ENCODE data around the gene SUCLG2. TPM values are rescaled to one million over a fixed set of nuclear protein-coding genes. Genes with fewer than 3 reads are reported as not detected.

Gene SUCLG2
- total and polyA plus RNA-seq, 2 of the 4 experiments (the other 2 are of a cell fraction): 26.8 to 34.6 TPM

DNA sequence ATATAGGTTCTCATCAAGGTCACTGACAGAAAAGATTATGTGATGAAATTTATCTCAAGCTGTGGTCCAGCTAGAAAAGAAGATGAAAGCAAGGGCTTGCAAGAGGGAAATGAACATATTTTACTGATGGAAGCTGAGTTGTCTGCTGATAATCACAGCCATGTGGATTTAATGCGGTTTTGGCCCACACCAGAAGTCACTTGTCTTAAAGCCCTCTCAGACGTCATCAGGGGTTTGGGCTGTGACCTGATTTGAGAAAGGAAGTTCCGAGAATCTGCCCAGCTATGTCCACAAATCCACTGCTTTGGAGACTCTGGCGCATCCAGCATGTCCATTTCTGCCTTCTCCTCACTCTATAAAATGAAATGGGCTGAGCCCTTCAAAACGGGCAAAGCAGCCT, 278.4 kb downstream of the SUCLG2 start:
- ATAC-seq (ENCODE audit: low read depth): no peak
- Histone ChIP-seq H4K8ac (ENCODE audit: low read depth in 2 of 2, low read length in 2 of 2) (no peak overlapping the region), H2AFZ (replicated peaks; ENCODE audit: low read length, poor library complexity) (no peak overlapping the region), H3K79me1 (ENCODE audit: low read depth in 1 of 2, low read length in 2 of 2) (no peaks in the 10 kb centered on the region), H4K91ac (ENCODE audit: insufficient read depth, low read depth, low read length) (no peak overlapping the region), H3K4me2 (ENCODE audit: low read depth, low read length) (no peak overlapping the region), H2BK5ac (ENCODE audit: low read depth, low read length, poor library complexity, severe bottlenecking) (no peak overlapping the region), H2AK5ac (ENCODE audit: low read depth, low read length) (no peak overlapping the region), H3K56ac (ENCODE audit: extremely low read depth, insufficient read depth, low read length) (no peak overlapping the region), H3K4me3 (ENCODE audit: insufficient read depth, low read depth, low read length) (no peak overlapping the region), H2AK9ac (replicated peaks; ENCODE audit: low read depth, low read length, poor library complexity) (no peak overlapping the region), H3K14ac (replicated peaks; ENCODE audit: low read depth, low read length) (no peak overlapping the region), H3K9me3 (ENCODE audit: control insufficient read depth, insufficient read depth, low read length) (no peaks in the 10 kb centered on the region), H4K20me1 (ENCODE audit: insufficient read depth, low read length) (no peaks in the 10 kb centered on the region), H4K5ac (ENCODE audit: low read depth, low read length) (no peak overlapping the region), H2BK20ac (ENCODE audit: low read depth, low read length) (no peak overlapping the region), H2BK120ac (ENCODE audit: low read depth, low read length) (no peak overlapping the region), H3K9me1 (ENCODE audit: insufficient read depth, low read length) (no peaks in the 10 kb centered on the region; the same call in 1 of the 2 replicates), H3K4ac (ENCODE audit: low read depth, low read length) (no peak overlapping the region), H3K4me1 (ENCODE audit: control insufficient read depth, insufficient read depth, low read length) (no peaks in the 10 kb centered on the region), H3K18ac (ENCODE audit: low read depth, low read length) (no peak overlapping the region), H3K27ac (ENCODE audit: insufficient read depth, low read length) (no peak overlapping the region), H3K36me3 (ENCODE audit: control insufficient read depth, insufficient read depth, low read length) (peaks cover 2% of the 10 kb centered on the region; the same call in 1 of the 2 replicates), H3K27me3 (ENCODE audit: control insufficient read depth, insufficient read depth, low read length) (no peaks in the 10 kb centered on the region), H2BK15ac (ENCODE audit: low read depth, low read length) (no peak overlapping the region), H3K23ac (ENCODE audit: low read depth, low read length) (no peak overlapping the region), H3K9ac (ENCODE audit: low read depth, low read length) (no peak overlapping the region)
- in situ Hi-C loops (cut with MboI; ENCODE audit: low sequenced_read_pairs) (no loop called here), dilution Hi-C loops (cut with HindIII; ENCODE audit: low sequenced_read_pairs, unreplicated experiment) (no loop called here), intact Hi-C loops (cut with micrococcal nuclease) (no loop called here)
- ChIA-PET CTCF (no interaction called here), POLR2A (ENCODE audit: unreplicated experiment) (no interaction called here)
- 40% methylated on average over 1 of the region's 5 CpGs; no CpG with 5 or more reads in 1 of the 2 experiments for WGBS, 2 experiments (ENCODE audit: extremely low coverage in 2 of 2, insufficient read length in 1 of 2)
- no TSS peak for BruUV-seq (replicated peaks)
- TF ChIP-seq CEBPB (IDR thresholded peaks at IDR 0.05; ENCODE audit: low read depth, low read length) (no peak), FOS (IDR thresholded peaks at IDR 0.05; ENCODE audit: low read depth, low read length) (no peak), NFE2L2 (IDR thresholded peaks at IDR 0.05; ENCODE audit: low read depth, low read length) (no peak), SMC3 (IDR thresholded peaks at IDR 0.05; ENCODE audit: low read depth, low read length) (no peak), POLR2A (IDR thresholded peaks at IDR 0.05; ENCODE audit: low read depth, low read length) (no peak), MXI1 (IDR thresholded peaks at IDR 0.05; ENCODE audit: borderline replicate concordance, low read depth, low read length) (no peak), CHD1 (IDR thresholded peaks at IDR 0.05; ENCODE audit: low read depth, low read length) (no peak), RAD21 (IDR thresholded peaks at IDR 0.05; ENCODE audit: low read length) (no peak), MAZ (IDR thresholded peaks at IDR 0.05; ENCODE audit: borderline replicate concordance, low read depth, low read length) (no peak), BHLHE40 (IDR thresholded peaks at IDR 0.05; ENCODE audit: low read depth, low read length) (no peak), MAFK (IDR thresholded peaks at IDR 0.05; ENCODE audit: low read depth, low read length) (no peak), RCOR1 (IDR thresholded peaks at IDR 0.05; ENCODE audit: insufficient replicate concordance, low read length) (no peak), RFX5 (IDR thresholded peaks at IDR 0.05; ENCODE audit: low read depth, low read length) (no peak)
- TF ChIP-seq, protein P1, sequence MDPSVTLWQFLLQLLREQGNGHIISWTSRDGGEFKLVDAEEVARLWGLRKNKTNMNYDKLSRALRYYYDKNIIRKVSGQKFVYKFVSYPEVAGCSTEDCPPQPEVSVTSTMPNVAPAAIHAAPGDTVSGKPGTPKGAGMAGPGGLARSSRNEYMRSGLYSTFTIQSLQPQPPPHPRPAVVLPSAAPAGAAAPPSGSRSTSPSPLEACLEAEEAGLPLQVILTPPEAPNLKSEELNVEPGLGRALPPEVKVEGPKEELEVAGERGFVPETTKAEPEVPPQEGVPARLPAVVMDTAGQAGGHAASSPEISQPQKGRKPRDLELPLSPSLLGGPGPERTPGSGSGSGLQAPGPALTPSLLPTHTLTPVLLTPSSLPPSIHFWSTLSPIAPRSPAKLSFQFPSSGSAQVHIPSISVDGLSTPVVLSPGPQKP (IDR thresholded peaks at IDR 0.05; ENCODE audit: borderline replicate concordance, low read depth, low read length): no peak
- TF ChIP-seq, protein P2, sequence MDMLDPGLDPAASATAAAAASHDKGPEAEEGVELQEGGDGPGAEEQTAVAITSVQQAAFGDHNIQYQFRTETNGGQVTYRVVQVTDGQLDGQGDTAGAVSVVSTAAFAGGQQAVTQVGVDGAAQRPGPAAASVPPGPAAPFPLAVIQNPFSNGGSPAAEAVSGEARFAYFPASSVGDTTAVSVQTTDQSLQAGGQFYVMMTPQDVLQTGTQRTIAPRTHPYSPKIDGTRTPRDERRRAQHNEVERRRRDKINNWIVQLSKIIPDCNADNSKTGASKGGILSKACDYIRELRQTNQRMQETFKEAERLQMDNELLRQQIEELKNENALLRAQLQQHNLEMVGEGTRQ (IDR thresholded peaks at IDR 0.05; ENCODE audit: low read depth, low read length): no peak
- DNase-seq: no peak

Measured in IMR-90 (cell line).